ENCODE measurements around the gene CDO1. TPM values are rescaled to one million over a fixed set of nuclear protein-coding genes. Genes with fewer than 3 reads are reported as not detected.

The CDO1 gene
- total and polyA plus RNA-seq, 2 of the 8 experiments (the other 6 are each of a cell fraction or from before 2014, with no cell fraction given): 26.1 to 29.5 TPM

GRCh38 chr5:115857057-115857479 is 40.6 kb upstream of the CDO1 start (continued):
- TF ChIP-seq ATF2 (IDR thresholded peaks at IDR 0.05; ENCODE audit: low read length) (no peak), POU5F1 (IDR thresholded peaks at IDR 0.05; ENCODE audit: low read depth, low read length) (no peak), USF2 (IDR thresholded peaks at IDR 0.05; ENCODE audit: low read length) (no peak)
